Panc1 (cell line): ENCODE data around the gene ADORA1. TPM values are rescaled to one million over a fixed set of nuclear protein-coding genes. Genes with fewer than 3 reads are reported as not detected.

Experiments
- ATAC-seq: fragments of 200-7000 bp; cut with Tn5 transposase; 2 replicates; pipeline ENCODE4 v1.9.1; 2020; ENCODE audit warnings: mild to moderate bottlenecking, moderate library complexity
- BruUV-seq: library from RNA; stranded (reverse); fragments of 400-500 nt; replicated peaks from 2 replicates; lab custom pipeline; 2021; lab: Mats Ljungman, UMichigan
- CTCF ChIA-PET: fragments of 300-600 bp; sonication (Branson Sonifier 250); formaldehyde crosslinking; loops from one replicate; lab custom pipeline; 2022; ENCODE audit warnings: antibody characterized with exemption; lab: Charles Lee
- POLR2A ChIA-PET: fragments of 300-600 bp; sonication (Branson Sonifier 250); formaldehyde crosslinking; loops from one replicate; lab custom pipeline; 2022; ENCODE audit warnings: antibody characterized with exemption; lab: Charles Lee
- DNase-seq: peaks from one replicate; pipeline ENCODE4 v3.0.0-alpha.2; 2010; ENCODE audit warnings: low read depth, low spot score
- H3K27ac ChIP-seq: 2 replicates; pipeline ENCODE4 v1.5.1; 2011; ENCODE audit warnings: mild to moderate bottlenecking, low read length, inconsistent platforms
- H3K27me3 ChIP-seq: fragments of 200-500 bp; sonication (Bioruptor generic); 2 replicates; pipeline ENCODE4 v1.6.0; 2014; ENCODE audit warnings: low read length, inconsistent platforms; ENCODE audit not compliant: control insufficient read depth, insufficient read depth
- H3K36me3 ChIP-seq: fragments of 200-500 bp; sonication (Bioruptor generic); 2 replicates; pipeline ENCODE4 v1.5.1; 2014; ENCODE audit warnings: inconsistent platforms, mild to moderate bottlenecking, low read length, moderate library complexity; ENCODE audit not compliant: control insufficient read depth, insufficient read depth
- H3K4me1 ChIP-seq: 2 replicates; pipeline ENCODE4 v1.5.1; 2011; ENCODE audit warnings: inconsistent platforms, mild to moderate bottlenecking, low read length, moderate library complexity; ENCODE audit not compliant: control insufficient read depth, insufficient read depth
- H3K4me3 ChIP-seq, 2 experiments: 2 replicates each; pipeline ENCODE4 v1.5.1; 2011 to 2012; ENCODE audit warnings: low read depth in 2 of 2, low read length in 2 of 2, mild to moderate bottlenecking in 2 of 2, inconsistent platforms in 1 of 2, moderate library complexity in 1 of 2
- H3K9me3 ChIP-seq: fragments of 200-500 bp; sonication (Bioruptor generic); 2 replicates; pipeline ENCODE4 v1.5.1; 2014; ENCODE audit warnings: low read depth, mild to moderate bottlenecking, inconsistent platforms, low read length, moderate library complexity; ENCODE audit not compliant: control insufficient read depth, insufficient read depth
- CTCF ChIP-seq: fragments of 450-650 bp; IDR thresholded peaks from 2 replicates; pipeline ENCODE4 v1.5.1; 2017; ENCODE audit warnings: mild to moderate bottlenecking
- POLR2AphosphoS5 ChIP-seq: IDR thresholded peaks from 2 replicates; pipeline ENCODE4 v1.6.1; 2012; ENCODE audit warnings: mild to moderate bottlenecking, low read depth, low read length, moderate library complexity
- REST ChIP-seq, 2 experiments: IDR thresholded peaks; 2 replicates each; pipeline ENCODE4 v1.6.1; 2011 to 2012; ENCODE audit warnings: low read depth in 2 of 2, control low read depth in 1 of 2, low read length in 1 of 2, mild to moderate bottlenecking in 1 of 2, moderate library complexity in 1 of 2; ENCODE audit not compliant: insufficient read depth in 1 of 2
- SIN3A ChIP-seq: IDR thresholded peaks from 2 replicates; pipeline ENCODE4 v1.6.1; 2012; ENCODE audit warnings: low read depth, mild to moderate bottlenecking, low read length, moderate library complexity, borderline replicate concordance; ENCODE audit not compliant: insufficient read depth
- TCF7L2 ChIP-seq: IDR thresholded peaks from 2 replicates; pipeline ENCODE4 v1.6.1; 2011; ENCODE audit warnings: mild to moderate bottlenecking, low read depth, low read length, inconsistent platforms
- in situ Hi-C: cut with HindIII; loops from 2 replicates; pipeline ENCODE4 v1.10.0; 2016; ENCODE audit warnings: low sequenced_read_pairs, low pct_unique_long_range_greater_than_20kb
- intact Hi-C: fragments of 100-400 bp; cut with micrococcal nuclease; formaldehyde crosslinking; loops from one replicate; pipeline ENCODE4 v1.10.0; 2022; ENCODE audit not compliant: unreplicated experiment
- total RNA-seq: library from RNA; stranded (reverse); gene quantifications from one replicate; pipeline ENCODE4 v1.2.1, GENCODE V29; 2021; ENCODE audit not compliant: unreplicated experiment

The ADORA1 gene
- total RNA-seq, 1 experiment from 2014 or later = 8.5 TPM

GRCh38 chr1:203182387-203182953, 54.9 kb downstream of the ADORA1 start:
- in situ Hi-C loops = no loop called here
- Histone ChIP-seq H3K9me3 (no peaks in the 10 kb centered on the region), H3K4me1 (no peaks in the 10 kb centered on the region), H3K4me3 (no peak overlapping the region), H3K27me3 (no peaks in the 10 kb centered on the region), H3K36me3 (no peaks in the 10 kb centered on the region), H3K27ac (no peak overlapping the region)
- no peak for ATAC-seq
- no peak for DNase-seq
- ChIA-PET CTCF (no interaction called here), POLR2A (no interaction called here)
- intact Hi-C loops = no loop called here
- TF ChIP-seq CTCF = no peak
- no peak for TF ChIP-seq POLR2AphosphoS5
- TF ChIP-seq REST (IDR thresholded peaks at IDR 0.05; ENCODE audit: insufficient read depth in 1 of 2, low read depth in 2 of 2, low read length in 1 of 2) = no peak
- TF ChIP-seq TCF7L2 = no peak
- no peak for TF ChIP-seq SIN3A
- BruUV-seq = no TSS peak

- H3K36me3 ChIP-seq = no peaks in the 10 kb centered on the region
- intact Hi-C loops (no loop called here), in situ Hi-C loops (no loop called here)
- ChIA-PET POLR2A (no interaction called here), CTCF (no interaction called here)
- H3K27me3 ChIP-seq = no peaks in the 10 kb centered on the region
- no peaks in the 10 kb centered on the region for H3K4me1 ChIP-seq
- TF ChIP-seq POLR2AphosphoS5 = no peak
- no peak for TF ChIP-seq CTCF
- TF ChIP-seq SIN3A = no peak
- TF ChIP-seq TCF7L2 = no peak
- TF ChIP-seq REST (IDR thresholded peaks at IDR 0.05; ENCODE audit: insufficient read depth in 1 of 2, low read depth in 2 of 2, low read length in 1 of 2) = no peak
- no TSS peak for BruUV-seq
- no peaks in the 10 kb centered on the region for H3K9me3 ChIP-seq
- ATAC-seq = no peak
- no peak overlapping the region for H3K27ac ChIP-seq
- H3K4me3 ChIP-seq = no peak overlapping the region
- DNase-seq = no peak
Measured at GRCh38 chr1:203183828-203184227, 56.3 kb downstream of the ADORA1 start.
